K562 (cell line): Measurements from ENCODE around the gene NTSR2.

ENCODE experiments used
- CTCF ChIP-seq, 3 experiments: IDR thresholded peaks in 2 of 3; conservative IDR thresholded peaks in 1 of 3; 2 replicates each; pipeline ENCODE4 v1.5.1; 2011 to 2012; ENCODE audit warnings: low read length in 3 of 3, mild to moderate bottlenecking in 3 of 3, control low read depth in 2 of 3, improper control_type of control experiment in 1 of 3, inconsistent platforms in 1 of 3, low read depth in 1 of 3, mixed read lengths in 1 of 3, moderate library complexity in 1 of 3; ENCODE audit not compliant: insufficient read depth in 2 of 3
- GTF2F1 ChIP-seq: IDR thresholded peaks from 2 replicates; pipeline ENCODE4 v1.6.1; 2011; ENCODE audit warnings: low read depth, low read length, improper control_type of control experiment
- NRF1 ChIP-seq, 2 experiments: fragments of 450-650 bp; IDR thresholded peaks in 1 of 2; conservative IDR thresholded peaks in 1 of 2; 2 replicates each; pipeline ENCODE4 v1.6.1; 2014; ENCODE audit warnings: mild to moderate bottlenecking in 2 of 2
- POLR2A ChIP-seq: fragments of 450-650 bp; conservative IDR thresholded peaks from 2 replicates; pipeline ENCODE4 v1.6.1; 2016
- POLR2AphosphoS5 ChIP-seq: IDR thresholded peaks from 2 replicates; pipeline ENCODE4 v1.6.1; 2011; ENCODE audit warnings: mild to moderate bottlenecking, low read depth, low read length, moderate library complexity; ENCODE audit not compliant: control insufficient read depth, insufficient read depth
- SIN3A ChIP-seq, 2 experiments: fragments of 150-350 bp in 1 of 2; IDR thresholded peaks; 2 replicates each; pipeline ENCODE4 v1.6.1; 2011 to 2016; ENCODE audit warnings: borderline replicate concordance in 2 of 2, low read depth in 2 of 2, low read length in 2 of 2, mild to moderate bottlenecking in 2 of 2, moderate library complexity in 2 of 2; ENCODE audit not compliant: control insufficient read depth in 1 of 2
- ZNF184 ChIP-seq: sonication (generic); formaldehyde crosslinking; IDR thresholded peaks from 2 replicates; pipeline ENCODE4 v1.5.0; 2020; ENCODE audit warnings: missing genetic modification reagents

GRCh38 chr2:11618708-11619062 is 51.3 kb downstream of the NTSR2 start:
- TF ChIP-seq POLR2A (no peak), NRF1 (conservative IDR thresholded peaks at IDR 0.05 in 1 of 2, IDR thresholded peaks at IDR 0.05 in 1 of 2) (no peak), CTCF (IDR thresholded peaks at IDR 0.05 in 2 of 3, conservative IDR thresholded peaks at IDR 0.05 in 1 of 3; ENCODE audit: insufficient read depth in 2 of 3, low read depth in 1 of 3, low read length in 3 of 3) (no peak), GTF2F1 (no peak), ZNF184 (CRISPR knock-in tag) (no peak), POLR2AphosphoS5 (no peak), SIN3A (IDR thresholded peaks at IDR 0.05; ENCODE audit: borderline replicate concordance in 2 of 2, control insufficient read depth in 1 of 2, low read depth in 2 of 2, low read length in 2 of 2) (no peak)
